Measurements from ENCODE around the gene NDC1. TPM values are rescaled to one million over a fixed set of nuclear protein-coding genes. Genes with fewer than 3 reads are reported as not detected.
A peak's percentile ranks its signal among the peaks of the same experiment; 100 is the strongest.
"Not testable (repeated sequence)": the region's sequence is repeated elsewhere in the genome, so short reads cannot be mapped to it uniquely, and the experiment has no call there.

Gene NDC1
- total RNA-seq, 2 experiments from 2014 or later = 27.8 to 28.6 TPM

DNA sequence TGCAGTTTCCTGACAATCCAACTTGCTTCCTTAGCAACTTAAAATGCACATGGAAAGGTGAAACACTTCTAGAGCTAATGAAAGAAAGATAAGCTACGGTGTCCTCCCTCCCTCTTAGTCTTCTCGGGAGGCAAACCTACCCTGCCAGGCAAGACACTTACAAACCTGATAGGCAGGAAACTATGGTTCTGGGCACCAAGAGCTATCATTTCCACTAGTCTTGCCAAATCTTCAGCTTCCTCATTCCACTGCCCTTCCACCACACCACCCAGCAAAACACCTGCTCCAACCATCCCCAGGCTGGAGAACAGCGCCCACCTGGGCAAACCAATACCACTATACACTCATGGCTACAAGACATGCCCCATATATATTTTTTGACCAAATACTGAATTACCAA, 15.2 kb downstream of the NDC1 start:
- ChIA-PET CTCF (interaction anchor here (1.0 kb wide), 1 partner anchor 15 kb away, joined by 3 read pairs; no protein-coding TSS in a partner anchor), POLR2A (interaction anchor here (0.9 kb wide), 1 partner anchor 25 kb away, joined by 3 read pairs; no protein-coding TSS in a partner anchor)
- peaks cover 46% of the 10 kb centered on the region for H3K36me3 Mint-ChIP-seq (ENCODE audit: low read depth)

DNA sequence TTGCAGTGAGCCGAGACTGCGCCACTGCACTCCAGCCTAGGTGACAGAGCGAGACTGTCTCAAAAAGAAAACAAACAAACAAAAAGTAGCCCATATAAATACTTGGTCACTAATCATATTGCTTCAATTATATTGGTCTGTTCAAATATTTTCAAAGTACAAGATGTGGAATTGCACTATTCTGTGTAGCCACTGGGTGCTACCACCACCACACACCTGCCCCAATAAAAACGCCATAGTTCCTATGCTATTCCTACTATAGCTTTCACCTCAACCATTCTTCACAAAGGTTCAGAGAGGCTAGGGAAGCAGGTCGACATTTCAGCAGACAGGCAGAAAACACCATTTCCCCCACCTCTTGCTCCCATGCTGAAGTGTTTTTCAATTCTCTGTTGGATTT, 16.7 kb downstream of the NDC1 start:
- Mint-ChIP-seq H3K36me3 (ENCODE audit: low read depth) (peaks cover 56% of the 10 kb centered on the region), H3K4me3 (no peak overlapping the region), H3K27ac (no peak overlapping the region), H3K9me3 (ENCODE audit: insufficient read depth) (no peaks in the 10 kb centered on the region), H3K4me1 (ENCODE audit: low read depth) (peaks cover 4% of the 10 kb centered on the region), H3K27me3 (ENCODE audit: low read depth) (no peaks in the 10 kb centered on the region)
- ChIA-PET CTCF (interaction anchor here (0.6 to 1.5 kb wide), 3 partner anchors 10 to 16 kb away, joined by 3 to 4 read pairs (median 3); no protein-coding TSS in a partner anchor), POLR2A (no interaction called here)
- ATAC-seq = no peak
- no peak for DNase-seq

More for the DNA sequence above, 15.2 kb downstream of the NDC1 start:
- Mint-ChIP-seq H3K27me3 (ENCODE audit: low read depth) (no peaks in the 10 kb centered on the region), H3K27ac (peak overlapping the region; percentile 25), H3K9me3 (ENCODE audit: insufficient read depth) (no peaks in the 10 kb centered on the region), H3K4me1 (ENCODE audit: low read depth) (no peaks in the 10 kb centered on the region), H3K4me3 (no peak overlapping the region)
- ATAC-seq (no peak), DNase-seq (no peak)

DNA sequence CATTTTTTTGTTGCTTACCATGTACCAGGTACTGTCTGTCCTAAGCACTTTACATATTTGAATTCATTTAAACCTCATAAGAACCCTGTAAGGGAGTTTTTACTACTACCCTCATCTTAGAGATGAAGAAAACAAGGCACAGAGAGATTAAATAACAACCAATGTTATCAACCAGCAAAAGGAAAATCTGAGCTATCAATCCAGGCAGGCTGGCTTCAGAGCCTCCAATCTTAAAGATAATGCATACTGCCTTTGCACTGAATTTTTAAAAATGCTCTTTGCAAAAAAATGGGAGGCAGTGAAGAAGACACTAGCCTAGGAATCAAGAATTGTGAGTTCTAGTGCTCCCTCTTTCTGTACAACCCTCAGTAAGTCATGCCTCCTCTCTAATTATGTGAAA, 18.7 kb downstream of the NDC1 start:
- no peak overlapping the region for H3K4me3 Mint-ChIP-seq
- no peak for DNase-seq
- CTCF ChIA-PET = interaction anchor here (0.9 to 2.2 kb wide), 2 partner anchors 8 to 10 kb away, joined by 4 to 8 read pairs; no protein-coding TSS in a partner anchor
- POLR2A ChIA-PET = no interaction called here
- peaks cover 9% of the 10 kb centered on the region for H3K4me1 Mint-ChIP-seq (ENCODE audit: low read depth)
- peaks cover 67% of the 10 kb centered on the region for H3K36me3 Mint-ChIP-seq (ENCODE audit: low read depth)
- H3K27ac Mint-ChIP-seq = no peak overlapping the region
- no peak for ATAC-seq
- H3K9me3 Mint-ChIP-seq (ENCODE audit: insufficient read depth) = no peaks in the 10 kb centered on the region
- no peaks in the 10 kb centered on the region for H3K27me3 Mint-ChIP-seq (ENCODE audit: low read depth)

DNA sequence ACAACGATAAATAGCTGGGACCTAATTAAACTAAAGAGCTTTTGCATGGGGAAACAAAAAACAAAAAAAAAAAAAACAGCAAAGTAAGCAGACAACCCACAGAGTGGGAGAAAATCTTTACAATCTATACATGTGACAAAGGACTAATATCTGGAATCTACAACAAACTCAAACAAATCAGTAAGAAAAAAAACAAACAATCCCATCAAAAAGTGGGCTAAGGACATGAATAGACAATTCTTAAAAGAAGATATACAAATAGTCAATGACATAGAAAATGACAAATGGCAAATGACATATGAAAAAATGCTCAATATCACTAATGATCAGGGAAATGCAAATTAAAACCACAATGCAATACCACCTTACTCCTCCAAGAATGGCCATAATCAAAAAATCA, 21.5 kb downstream of the NDC1 start:
- H3K27me3 Mint-ChIP-seq (ENCODE audit: low read depth); POLR2A ChIA-PET; DNase-seq; H3K4me3 Mint-ChIP-seq; ATAC-seq; H3K9me3 Mint-ChIP-seq (ENCODE audit: insufficient read depth): not testable (repeated sequence)
- Mint-ChIP-seq H3K27ac (peak overlapping the region; percentile 13), H3K36me3 (ENCODE audit: low read depth) (peaks cover 84% of the 10 kb centered on the region), H3K4me1 (ENCODE audit: low read depth) (peaks cover 15% of the 10 kb centered on the region)
- CTCF ChIA-PET = interaction anchor here (0.7 kb wide), 1 partner anchor 12 kb away, joined by 3 read pairs; no protein-coding TSS in a partner anchor

DNA sequence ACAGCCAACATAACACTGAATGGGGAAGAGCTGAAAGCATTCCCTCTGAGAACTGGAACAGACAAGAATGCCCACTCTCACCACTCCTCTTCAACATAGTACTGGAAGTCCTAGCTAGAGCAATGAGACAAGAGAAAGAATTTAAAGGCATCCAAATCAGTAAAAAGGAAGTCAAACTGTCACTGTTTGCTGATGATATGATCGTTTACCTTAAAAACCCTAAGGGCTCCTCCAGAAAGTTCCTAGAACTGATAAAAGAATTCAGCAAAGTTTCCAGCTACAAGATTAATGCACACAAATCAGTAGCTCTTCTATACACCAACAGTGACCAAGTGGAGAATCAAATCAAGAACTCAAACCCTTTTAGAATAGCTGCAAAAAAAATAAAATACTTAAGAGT, 22.6 kb downstream of the NDC1 start:
- H3K27ac Mint-ChIP-seq; H3K9me3 Mint-ChIP-seq (ENCODE audit: insufficient read depth); ATAC-seq; DNase-seq; POLR2A ChIA-PET; H3K27me3 Mint-ChIP-seq (ENCODE audit: low read depth); H3K4me3 Mint-ChIP-seq: not testable (repeated sequence)
- Mint-ChIP-seq H3K4me1 (ENCODE audit: low read depth) (peaks cover 17% of the 10 kb centered on the region), H3K36me3 (ENCODE audit: low read depth) (peaks cover 88% of the 10 kb centered on the region)
- CTCF ChIA-PET = interaction anchor here (1.1 kb wide), 1 partner anchor 8 kb away, joined by 3 read pairs; no protein-coding TSS in a partner anchor

DNA sequence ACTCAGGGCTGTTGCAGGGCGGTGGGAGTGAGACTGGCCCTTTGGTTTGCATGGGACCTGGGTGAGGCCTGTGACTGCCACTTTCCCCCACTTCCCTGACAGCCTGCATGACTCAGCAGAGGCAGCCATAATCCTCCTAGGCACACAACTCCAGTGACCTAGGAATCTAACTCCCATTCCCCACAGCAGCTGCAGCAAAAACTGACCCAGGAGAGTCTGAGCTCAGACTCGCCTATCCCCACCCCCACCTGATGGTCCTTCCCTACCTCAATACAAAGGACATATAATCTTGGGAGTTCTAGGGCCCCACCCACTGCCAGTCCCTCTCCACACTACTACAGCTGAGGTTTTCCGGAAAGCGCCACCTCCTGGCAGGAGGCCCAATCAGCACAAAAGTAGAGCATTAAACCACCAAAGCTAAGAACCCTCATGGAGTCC, 26.7 kb downstream of the NDC1 start:
- ATAC-seq (no peak), DNase-seq (peak; percentile 31)
- H3K9me3 Mint-ChIP-seq (ENCODE audit: insufficient read depth) = no peaks in the 10 kb centered on the region
- CTCF ChIA-PET = interaction anchor here (1.2 to 2.1 kb wide), 7 partner anchors 8 to 39 kb away, joined by 3 to 8 read pairs (median 4); no protein-coding TSS in a partner anchor
- H3K4me1 Mint-ChIP-seq (ENCODE audit: low read depth) = peaks cover 14% of the 10 kb centered on the region
- H3K27me3 Mint-ChIP-seq (ENCODE audit: low read depth) = no peaks in the 10 kb centered on the region
- peak overlapping the region; percentile 19 for H3K27ac Mint-ChIP-seq
- H3K4me3 Mint-ChIP-seq = no peak overlapping the region
- POLR2A ChIA-PET = no interaction called here
- peaks cover 66% of the 10 kb centered on the region for H3K36me3 Mint-ChIP-seq (ENCODE audit: low read depth)

DNA sequence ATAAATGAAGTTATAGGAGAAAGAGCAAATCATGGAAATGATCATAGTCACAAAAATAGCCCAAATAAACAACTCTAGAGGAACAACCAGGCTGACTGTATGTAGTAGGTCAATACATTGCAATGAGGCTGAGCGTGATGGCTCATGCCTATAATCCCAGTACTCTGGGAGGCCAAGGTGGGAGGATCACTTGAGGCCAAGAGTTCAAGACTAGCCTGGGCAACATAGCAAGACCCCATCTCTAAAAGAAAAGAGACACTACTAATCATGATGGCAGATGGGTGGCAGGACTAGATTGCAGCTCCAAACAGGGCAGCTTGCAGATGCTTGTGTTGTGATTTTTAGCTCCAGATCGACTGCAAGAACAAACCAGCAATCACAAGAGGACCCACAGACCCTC, 27.6 kb downstream of the NDC1 start:
- Mint-ChIP-seq H3K27me3 (ENCODE audit: low read depth) (no peaks in the 10 kb centered on the region), H3K4me3 (no peak overlapping the region), H3K4me1 (ENCODE audit: low read depth) (peaks cover 11% of the 10 kb centered on the region), H3K36me3 (ENCODE audit: low read depth) (peaks cover 59% of the 10 kb centered on the region), H3K9me3 (ENCODE audit: insufficient read depth) (no peaks in the 10 kb centered on the region), H3K27ac (no peak overlapping the region)
- ChIA-PET CTCF (interaction anchor here (1.2 to 2.1 kb wide), 7 partner anchors 9 to 38 kb away, joined by 3 to 8 read pairs (median 4); no protein-coding TSS in a partner anchor), POLR2A (no interaction called here)
- ATAC-seq (no peak), DNase-seq (no peak)

DNA sequence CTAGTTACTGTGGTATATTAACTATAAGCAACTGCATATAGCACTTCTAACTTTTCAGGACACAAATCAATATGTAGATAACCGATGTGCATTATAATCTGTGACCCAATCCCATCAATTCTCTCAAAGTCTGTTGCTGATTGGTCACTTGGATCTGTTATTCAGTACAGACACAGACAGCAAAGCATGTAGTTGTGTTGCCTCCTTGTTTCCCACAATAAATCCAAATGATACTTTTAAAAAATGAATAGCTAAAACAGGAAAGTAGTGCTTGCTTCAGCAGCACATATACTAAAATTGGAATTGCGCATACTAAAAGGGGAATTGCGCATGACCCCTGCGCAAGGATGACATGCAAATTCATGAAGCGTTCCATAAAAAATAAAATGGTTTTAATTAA, 28.1 kb downstream of the NDC1 start:
- CTCF ChIA-PET = interaction anchor here (1.5 to 2.0 kb wide), 4 partner anchors 10 to 38 kb away, joined by 3 to 8 read pairs (median 5); no protein-coding TSS in a partner anchor
- H3K36me3 Mint-ChIP-seq (ENCODE audit: low read depth) = peaks cover 56% of the 10 kb centered on the region

DNA sequence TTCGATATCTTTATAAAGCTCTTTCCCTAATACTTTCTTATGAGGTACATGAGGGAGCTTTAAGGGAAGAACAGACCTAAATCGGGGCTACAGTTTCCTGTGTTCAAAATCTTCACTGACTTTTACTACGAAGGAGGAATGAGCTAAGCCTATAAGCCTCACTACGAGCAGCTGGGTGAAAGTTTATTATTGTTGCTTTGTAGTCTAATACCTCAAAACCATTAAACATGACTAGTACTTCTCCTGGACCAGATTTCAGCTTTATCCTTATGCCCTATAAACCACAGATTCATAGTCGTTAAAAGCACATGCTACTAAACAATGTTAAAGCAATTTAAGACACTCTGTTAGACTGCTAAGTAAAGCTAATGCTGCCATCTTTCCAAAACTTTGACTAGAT, 30.2 kb downstream of the NDC1 start:
- DNase-seq = no peak
- Mint-ChIP-seq H3K4me1 (ENCODE audit: low read depth) (peaks cover 8% of the 10 kb centered on the region), H3K27ac (no peak overlapping the region), H3K4me3 (no peak overlapping the region), H3K9me3 (ENCODE audit: insufficient read depth) (no peaks in the 10 kb centered on the region), H3K36me3 (ENCODE audit: low read depth) (peaks cover 42% of the 10 kb centered on the region), H3K27me3 (ENCODE audit: low read depth) (no peaks in the 10 kb centered on the region)
- ChIA-PET POLR2A (no interaction called here), CTCF (interaction anchor here (1.0 to 1.5 kb wide), 3 partner anchors 12 to 151 kb away, joined by 3 to 5 read pairs (median 4); no protein-coding TSS in a partner anchor)
- no peak for ATAC-seq

More for the DNA sequence above, 28.1 kb downstream of the NDC1 start:
- Mint-ChIP-seq H3K9me3 (ENCODE audit: insufficient read depth) (no peaks in the 10 kb centered on the region), H3K27me3 (ENCODE audit: low read depth) (no peaks in the 10 kb centered on the region), H3K27ac (no peak overlapping the region), H3K4me1 (ENCODE audit: low read depth) (peaks cover 11% of the 10 kb centered on the region), H3K4me3 (no peak overlapping the region)
- ATAC-seq = no peak
- POLR2A ChIA-PET = no interaction called here
- DNase-seq = no peak

DNA sequence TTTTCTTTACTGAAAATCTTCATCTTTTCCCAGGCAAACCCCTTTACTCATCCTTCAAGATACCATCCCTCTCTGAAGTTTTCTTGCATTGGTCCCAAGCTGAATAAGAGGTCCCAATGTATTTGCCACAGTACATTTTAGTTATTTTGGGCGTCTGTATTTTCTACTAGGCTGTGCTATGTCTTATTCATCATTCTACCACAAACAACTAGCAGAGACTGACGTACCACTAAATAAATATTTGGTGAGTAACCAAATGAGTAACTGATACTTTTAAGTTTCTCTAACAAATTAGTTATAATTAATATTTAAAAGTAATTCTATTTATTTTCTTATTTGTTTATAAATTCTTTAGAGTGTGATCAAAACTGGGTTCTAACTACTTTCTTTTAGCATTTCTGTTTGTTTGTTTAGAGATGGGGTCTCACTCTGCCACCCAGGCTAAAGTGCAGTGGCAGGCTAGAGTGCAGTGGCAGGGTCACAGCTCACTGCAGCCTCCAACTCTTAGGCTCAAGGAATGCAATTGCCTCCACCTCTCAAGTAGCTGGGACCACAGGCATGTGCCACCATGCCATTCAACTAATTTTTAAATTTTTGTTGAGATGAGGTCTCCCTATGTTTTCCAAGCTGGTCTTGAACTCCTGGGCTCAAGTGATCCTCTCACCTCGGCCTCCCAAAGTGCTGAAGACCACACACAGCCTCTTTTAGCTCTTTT, 33.1 kb downstream of the NDC1 start:
- ChIA-PET CTCF (interaction anchor here (0.9 kb wide), 1 partner anchor 154 kb away, joined by 3 read pairs; no protein-coding TSS in a partner anchor), POLR2A (no interaction called here)
- Mint-ChIP-seq H3K36me3 (ENCODE audit: low read depth) (peaks cover 35% of the 10 kb centered on the region), H3K4me1 (ENCODE audit: low read depth) (no peaks in the 10 kb centered on the region), H3K4me3 (no peak overlapping the region), H3K27ac (no peak overlapping the region), H3K9me3 (ENCODE audit: insufficient read depth) (no peaks in the 10 kb centered on the region), H3K27me3 (ENCODE audit: low read depth) (no peaks in the 10 kb centered on the region)
- DNase-seq = no peak
- no peak for ATAC-seq

DNA sequence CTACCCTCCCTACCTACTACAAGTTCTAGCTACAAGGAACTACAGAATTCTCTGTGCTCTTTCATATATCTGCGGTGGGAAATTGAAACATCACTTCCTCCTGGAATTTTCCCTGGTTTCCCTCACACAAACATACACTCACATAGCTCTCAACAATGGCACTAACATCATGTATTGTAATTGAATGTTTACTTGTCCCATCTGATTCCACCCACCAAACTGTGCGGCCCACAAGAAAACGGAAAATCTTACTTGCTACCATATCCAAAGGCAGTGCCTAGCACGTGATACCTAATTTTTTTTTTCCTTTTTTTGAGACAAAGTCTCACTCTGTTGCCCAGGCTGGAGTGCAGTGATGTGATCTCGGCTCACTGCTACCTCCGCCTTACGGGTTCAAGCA, 33.9 kb downstream of the NDC1 start:
- ATAC-seq = no peak
- POLR2A ChIA-PET = no interaction called here
- CTCF ChIA-PET = interaction anchor here (0.9 kb wide), 1 partner anchor 155 kb away, joined by 3 read pairs; no protein-coding TSS in a partner anchor
- DNase-seq = no peak
- peaks cover 37% of the 10 kb centered on the region for H3K36me3 Mint-ChIP-seq (ENCODE audit: low read depth)
- H3K4me1 Mint-ChIP-seq (ENCODE audit: low read depth) = no peaks in the 10 kb centered on the region
- H3K9me3 Mint-ChIP-seq (ENCODE audit: insufficient read depth) = no peaks in the 10 kb centered on the region
- no peaks in the 10 kb centered on the region for H3K27me3 Mint-ChIP-seq (ENCODE audit: low read depth)
- no peak overlapping the region for H3K4me3 Mint-ChIP-seq
- H3K27ac Mint-ChIP-seq = no peak overlapping the region

DNA sequence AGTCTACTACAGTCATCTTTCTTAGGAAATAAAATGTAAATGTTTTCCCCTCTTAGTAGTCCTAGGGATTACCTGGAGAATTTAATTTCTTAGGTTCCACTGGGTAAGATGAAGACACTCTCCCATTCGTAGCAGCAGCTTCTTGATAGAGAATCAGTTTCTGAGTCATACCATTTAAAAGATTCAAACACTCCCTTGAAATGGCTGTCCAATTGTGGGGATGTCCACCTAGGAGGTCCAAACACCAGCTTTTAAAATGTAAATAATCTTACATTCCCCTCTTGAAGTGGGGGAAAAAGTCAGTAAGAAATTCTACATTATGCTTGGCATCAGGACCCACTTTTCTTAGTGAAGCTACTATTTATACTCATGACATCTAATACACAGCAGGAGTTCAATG, 37.5 kb downstream of the NDC1 start:
- no peaks in the 10 kb centered on the region for H3K4me1 Mint-ChIP-seq (ENCODE audit: low read depth)
- no peak for DNase-seq
- CTCF ChIA-PET = interaction anchor here (2.2 kb wide), 1 partner anchor 11 kb away, joined by 6 read pairs; no protein-coding TSS in a partner anchor
- no peak overlapping the region for H3K4me3 Mint-ChIP-seq
- POLR2A ChIA-PET = no interaction called here
- H3K27me3 Mint-ChIP-seq (ENCODE audit: low read depth) = no peaks in the 10 kb centered on the region
- no peak overlapping the region for H3K27ac Mint-ChIP-seq
- peaks cover 41% of the 10 kb centered on the region for H3K36me3 Mint-ChIP-seq (ENCODE audit: low read depth)
- no peak for ATAC-seq
- no peaks in the 10 kb centered on the region for H3K9me3 Mint-ChIP-seq (ENCODE audit: insufficient read depth)

Measured in activated CD8-positive, alpha-beta T cell treated with anti-CD3 and anti-CD28 coated beads, Interleukin-2, amount 10 ng/mL, durations not matched to agents 7 days and 5 days (primary cell).